NT2/D1 (cell line): ENCODE results near the gene TLCD3B.
A peak's percentile ranks its signal among the peaks of the same experiment; 100 is the strongest.

Experiments used
- DNase-seq: peaks from one replicate; pipeline ENCODE4 v3.0.0-alpha.2; 2011; ENCODE audit warnings: low read depth, low spot score
- H3K27me3 ChIP-seq: 2 replicates; pipeline ENCODE4 v1.6.0; 2011; ENCODE audit warnings: mild to moderate bottlenecking; ENCODE audit not compliant: insufficient read length, insufficient read depth
- H3K36me3 ChIP-seq: 2 replicates; pipeline ENCODE4 v1.6.1; 2011; ENCODE audit warnings: mild to moderate bottlenecking, low read length, mixed read lengths; ENCODE audit not compliant: insufficient read depth, insufficient read length
- H3K4me1 ChIP-seq: 2 replicates; pipeline ENCODE4 v1.5.1; 2011; ENCODE audit not compliant: insufficient read depth, insufficient read length
- H3K4me3 ChIP-seq: 2 replicates; pipeline ENCODE4 v1.5.1; 2011; ENCODE audit warnings: low read depth; ENCODE audit not compliant: insufficient read length
- H3K9ac ChIP-seq: 2 replicates; pipeline ENCODE4 v1.6.0; 2011; ENCODE audit warnings: low read depth; ENCODE audit not compliant: insufficient read length
- H3K9me3 ChIP-seq: 2 replicates; pipeline ENCODE4 v1.5.1; 2011; ENCODE audit warnings: mild to moderate bottlenecking, low read length; ENCODE audit not compliant: insufficient read depth
- SUZ12 ChIP-seq: IDR thresholded peaks from 2 replicates; pipeline ENCODE4 v1.6.1; 2011; ENCODE audit not compliant: insufficient read length, insufficient read depth; ENCODE audit errors: extremely low read depth
- YY1 ChIP-seq: IDR thresholded peaks from 2 replicates; pipeline ENCODE4 v1.6.1; 2011; ENCODE audit not compliant: insufficient read length, insufficient read depth
- ZNF274 ChIP-seq: IDR thresholded peaks from 2 replicates; pipeline ENCODE4 v1.6.1; 2011; ENCODE audit warnings: mild to moderate bottlenecking, low read depth, low read length

The TLCD3B gene

GRCh38 chr16:29977063-29977825 is 53.8 kb downstream of the TLCD3B start:
- H3K4me1 ChIP-seq, result peaks cover 7% of the 10 kb centered on the region
- peaks cover 57% of the 10 kb centered on the region for H3K36me3 ChIP-seq
- no peak overlapping the region for H3K9ac ChIP-seq
- peaks cover 8% of the 10 kb centered on the region for H3K27me3 ChIP-seq
- TF ChIP-seq YY1 (no peak), ZNF274 (no peak), SUZ12 (no peak)
- no peak overlapping the region for H3K4me3 ChIP-seq
- DNase-seq, result no peak
- H3K9me3 ChIP-seq, result peaks cover 11% of the 10 kb centered on the region

- Histone ChIP-seq H3K9me3 (peaks cover 16% of the 10 kb centered on the region), H3K27me3 (peaks cover 10% of the 10 kb centered on the region), H3K4me3 (peak overlapping the region; percentile 16), H3K4me1 (peaks cover 7% of the 10 kb centered on the region), H3K9ac (peak overlapping the region; percentile 58), H3K36me3 (peaks cover 55% of the 10 kb centered on the region)
- no peak for DNase-seq
- no peak for TF ChIP-seq YY1
- TF ChIP-seq SUZ12, result no peak
- TF ChIP-seq ZNF274, result no peak
Measured at GRCh38 chr16:29975811-29976511, 55.1 kb downstream of the TLCD3B start.

GRCh38 chr16:29975134-29975538 is 55.9 kb downstream of the TLCD3B start:
- DNase-seq, result no peak
- TF ChIP-seq ZNF274, result no peak
- Histone ChIP-seq H3K27me3 (peaks cover 10% of the 10 kb centered on the region), H3K4me1 (peaks cover 7% of the 10 kb centered on the region), H3K9me3 (peaks cover 16% of the 10 kb centered on the region), H3K36me3 (peaks cover 47% of the 10 kb centered on the region), H3K4me3 (peak overlapping the region; percentile 89), H3K9ac (peak overlapping the region; percentile 97)
